Medulla oblongata (tissue), 1 donor: ENCODE measurements around the gene NPEPL1.
"Not testable (repeated sequence)": the region's sequence is repeated elsewhere in the genome, so short reads cannot be mapped to it uniquely, and the experiment has no call there.

ENCODE experiments used
- DNase-seq: peaks from one replicate; pipeline ENCODE4 v3.0.0-alpha.2; 2015; ENCODE audit errors: extremely low spot score

The NPEPL1 gene

DNA sequence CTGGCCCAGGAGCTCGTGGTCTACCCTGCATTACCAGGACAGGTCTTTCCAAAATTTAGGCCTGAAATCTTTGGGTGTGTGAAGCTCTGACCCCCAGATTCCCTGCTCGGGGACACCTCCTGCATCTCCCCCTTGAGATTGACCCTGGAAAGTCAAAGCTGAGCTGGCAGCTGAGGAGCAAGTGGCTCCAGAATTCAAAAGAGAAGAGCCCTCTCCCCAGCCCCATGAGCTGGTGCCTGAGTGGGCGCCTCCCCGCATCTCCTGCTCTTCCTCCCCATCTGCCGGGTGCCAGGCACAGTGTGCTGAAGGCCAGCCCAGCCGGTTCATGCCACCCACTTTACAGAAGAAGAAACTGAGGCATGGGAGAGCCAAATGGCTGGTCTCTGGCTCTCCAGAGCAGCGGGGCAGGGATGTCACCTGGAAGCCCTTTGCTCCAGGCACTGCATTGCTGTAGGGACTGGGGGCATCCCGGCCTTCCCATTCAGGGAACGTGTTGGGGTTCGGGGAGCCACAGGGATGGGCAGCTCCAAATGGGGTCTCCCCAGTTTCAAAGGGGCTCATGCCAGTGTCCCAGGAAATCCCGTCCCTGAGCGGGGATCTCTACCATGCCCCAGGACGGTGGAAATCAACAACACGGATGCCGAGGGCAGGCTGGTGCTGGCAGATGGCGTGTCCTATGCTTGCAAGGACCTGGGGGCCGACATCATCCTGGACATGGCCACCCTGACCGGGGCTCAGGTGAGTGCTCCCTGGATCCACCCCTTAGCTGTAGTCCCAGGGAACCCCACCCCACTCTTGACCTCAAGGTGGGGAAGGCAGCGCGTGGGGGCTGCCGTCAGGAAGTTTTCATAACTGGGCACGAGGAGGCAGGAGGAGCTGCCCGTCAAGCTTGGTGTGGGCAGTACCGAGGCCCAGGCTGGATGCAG, 20.5 kb downstream of the NPEPL1 start:
- DNase-seq = no peak

GRCh38 chr20:58713801-58714339, 21.3 kb downstream of the NPEPL1 start:
- DNase-seq = no peak

GRCh38 chr20:58714340-58714922, 21.8 kb downstream of the NPEPL1 start:
- no peak for DNase-seq

- DNase-seq = no peak
Measured at GRCh38 chr20:58714923-58715351, 22.3 kb downstream of the NPEPL1 start.

- no peak for DNase-seq
Measured at GRCh38 chr20:58715391-58715800, 22.8 kb downstream of the NPEPL1 start.

- no peak for DNase-seq
Measured at GRCh38 chr20:58715801-58716475, 23.3 kb downstream of the NPEPL1 start.

GRCh38 chr20:58716476-58717277, 24.1 kb downstream of the NPEPL1 start:
- peak; percentile 32 for DNase-seq

DNA sequence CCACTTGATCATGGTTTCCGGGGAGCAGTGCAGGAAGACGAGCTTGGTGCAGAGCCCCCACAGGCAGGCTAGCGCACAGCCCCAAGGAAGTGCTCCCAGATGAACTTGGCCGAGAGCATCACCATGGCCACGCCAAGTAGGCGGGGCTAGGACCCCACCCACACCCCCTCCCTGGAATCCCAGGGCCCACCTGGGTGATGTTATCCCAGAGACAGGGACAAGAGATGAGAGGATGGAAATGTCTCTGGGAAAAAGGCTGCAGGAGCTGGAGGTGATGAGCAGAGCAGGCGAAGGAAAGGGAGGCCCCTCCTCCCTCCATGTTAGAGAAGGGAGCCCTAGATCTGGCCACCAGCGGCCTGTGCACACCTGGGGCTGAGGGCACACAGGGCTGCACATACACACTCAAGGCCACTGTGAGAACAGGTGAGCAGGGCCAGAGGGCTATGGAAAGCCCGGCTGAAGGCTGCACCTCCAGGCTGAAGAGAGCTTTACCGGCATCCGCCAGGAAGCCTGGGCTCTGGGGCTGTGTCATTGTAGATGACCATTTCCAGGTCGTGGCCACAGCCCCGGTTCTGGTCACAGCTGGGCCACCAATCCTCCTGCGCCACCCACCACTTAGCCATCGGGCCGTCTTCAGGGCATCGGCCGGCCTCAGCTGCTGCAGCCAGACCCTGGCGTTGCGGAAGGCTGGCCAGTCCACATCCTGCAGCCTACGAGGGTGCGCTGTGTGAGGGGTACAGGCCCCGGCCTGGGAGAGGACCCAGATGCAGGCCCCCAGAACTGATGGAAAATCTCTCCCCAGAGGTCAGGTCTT, 24.9 kb downstream of the NPEPL1 start:
- DNase-seq = no peak

DNA sequence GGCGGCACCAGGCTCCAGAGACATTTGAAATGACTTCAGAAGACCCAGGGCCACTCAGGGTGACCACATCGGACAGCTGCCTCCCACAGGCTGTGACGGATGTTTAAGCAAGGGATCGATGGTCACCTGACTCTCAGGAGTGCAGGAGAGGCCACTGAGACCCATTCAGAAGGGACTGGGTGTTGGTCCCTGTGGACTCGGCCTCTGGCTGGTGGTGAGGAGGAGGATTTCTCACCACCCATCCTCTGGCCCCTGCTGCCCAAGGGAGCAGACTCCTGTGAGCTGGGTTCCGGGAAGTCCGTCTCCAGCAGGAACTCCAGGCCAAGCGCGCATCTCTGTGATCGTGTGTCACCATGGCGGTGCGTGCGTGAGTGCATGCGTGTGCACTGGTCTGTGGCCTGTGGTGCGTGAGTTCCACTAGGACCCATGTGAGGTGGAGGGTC, 25.5 kb downstream of the NPEPL1 start:
- no peak for DNase-seq

DNA sequence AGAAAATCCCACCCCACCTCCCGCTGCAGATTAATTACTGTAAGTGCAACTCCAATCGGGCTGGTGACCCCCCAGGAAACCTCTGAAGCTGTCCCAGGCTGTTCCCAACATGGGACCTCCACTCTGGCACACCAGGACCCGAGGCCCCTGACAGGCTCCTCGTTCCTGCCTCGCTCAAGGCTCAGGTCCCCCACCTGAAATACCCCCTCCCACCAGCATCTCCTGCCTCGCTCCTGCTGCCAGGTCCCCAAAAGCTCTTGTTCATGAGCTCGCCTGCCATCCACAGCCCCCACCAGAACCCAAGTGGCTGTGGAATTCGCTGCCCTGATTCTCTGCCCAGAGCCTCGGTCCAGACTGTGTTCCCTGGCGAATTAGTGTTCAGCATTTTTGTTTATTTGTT, 26.1 kb downstream of the NPEPL1 start:
- no peak for DNase-seq

DNA sequence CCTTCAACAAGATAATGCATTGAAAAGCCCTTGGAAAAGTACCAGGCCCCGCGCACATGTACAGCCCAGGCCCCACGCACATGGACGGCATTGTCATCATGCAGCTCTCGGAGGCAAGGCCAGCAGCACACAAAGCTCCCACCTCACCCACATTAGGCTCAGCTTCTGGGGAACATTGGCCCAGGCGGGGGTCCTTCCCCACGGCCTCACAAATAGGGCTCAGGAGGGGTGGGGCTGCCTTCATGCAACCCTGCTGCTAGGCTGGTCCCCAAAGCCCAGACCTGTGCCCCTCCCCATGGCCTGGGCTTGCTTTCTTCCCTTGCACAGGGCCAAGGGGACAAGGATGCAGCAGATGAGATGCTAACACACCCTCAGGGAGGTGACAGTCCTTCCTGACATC, 26.7 kb downstream of the NPEPL1 start:
- peak; percentile 23 for DNase-seq

GRCh38 chr20:58719971-58720371, 27.4 kb downstream of the NPEPL1 start:
- DNase-seq = no peak

DNA sequence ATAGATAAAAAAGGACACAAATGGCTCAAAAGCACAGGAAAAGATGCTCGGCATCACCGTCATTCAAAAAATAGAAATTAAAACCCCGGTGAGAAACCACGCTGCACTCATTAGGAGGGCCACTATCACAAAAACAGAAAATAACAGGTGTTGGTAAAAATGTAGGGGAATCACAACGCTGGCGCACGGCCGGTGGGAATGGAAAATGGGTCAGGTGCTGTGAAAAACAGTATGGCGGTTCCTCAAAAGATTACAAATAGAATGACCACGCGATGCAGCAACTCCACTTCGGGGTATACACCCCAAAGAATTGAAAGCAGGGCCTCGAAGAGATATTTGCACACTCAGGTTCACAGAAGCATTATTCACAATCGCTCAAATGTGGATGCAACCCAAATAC, 28.3 kb downstream of the NPEPL1 start:
- no peak for DNase-seq

GRCh38 chr20:58721951-58722778, 29.6 kb downstream of the NPEPL1 start:
- no peak for DNase-seq

DNA sequence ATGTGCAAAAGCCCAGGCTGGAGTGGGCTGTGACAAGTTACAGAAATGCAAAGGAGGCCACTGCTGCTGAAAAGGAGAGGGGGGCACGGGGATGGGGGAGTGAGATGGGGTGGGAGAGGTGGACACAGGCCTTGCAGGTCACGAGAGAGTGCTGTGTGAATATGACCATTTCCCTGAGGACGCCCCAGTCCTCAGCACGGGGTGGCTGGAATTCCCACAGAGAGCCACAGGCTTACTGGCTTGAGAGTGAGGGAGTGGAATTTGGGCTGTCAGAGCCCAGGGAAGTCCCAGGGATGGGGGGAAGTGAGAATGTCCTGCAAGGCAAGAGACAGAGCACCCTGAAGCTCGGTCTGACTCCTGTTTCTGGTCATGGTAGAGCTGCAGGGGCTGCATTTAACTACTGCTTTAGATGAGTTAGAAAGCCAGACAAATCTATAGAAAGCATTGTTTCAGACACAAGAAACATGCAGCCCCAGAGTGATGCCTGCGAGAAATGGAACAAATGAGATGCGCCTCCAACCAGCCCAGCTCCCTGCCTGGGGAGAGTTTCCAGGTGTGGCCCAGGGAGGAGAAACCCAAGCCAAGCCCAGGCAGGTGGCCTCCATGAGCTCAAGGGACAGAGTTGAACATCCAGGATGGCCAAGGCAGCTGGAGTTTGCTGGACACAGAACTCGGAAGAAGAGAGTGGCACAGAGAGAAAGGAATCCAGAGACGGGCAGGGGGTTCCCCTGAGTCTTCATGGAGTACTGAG, 30.5 kb downstream of the NPEPL1 start:
- DNase-seq = no peak

- DNase-seq = no peak
Measured at GRCh38 chr20:58723628-58723984, 31.0 kb downstream of the NPEPL1 start.

DNA sequence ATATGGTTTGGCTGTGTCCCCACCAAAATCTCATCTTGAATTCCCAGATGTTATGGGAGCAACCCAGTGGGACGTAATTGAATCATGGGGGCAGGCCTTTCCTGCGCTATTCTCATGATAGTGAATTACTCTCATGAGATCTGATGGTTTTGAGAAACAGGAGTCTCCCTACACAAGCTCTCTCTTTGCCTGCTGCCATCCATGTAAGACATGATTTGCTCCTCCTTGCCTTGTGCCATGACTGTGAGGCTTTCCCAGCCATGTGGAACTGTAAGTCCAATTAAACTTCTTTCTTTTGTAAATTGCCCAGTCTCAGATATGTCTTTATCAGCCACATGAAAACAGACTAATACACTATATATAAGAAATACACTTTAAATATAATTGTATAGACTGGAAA, 33.6 kb downstream of the NPEPL1 start:
- DNase-seq = not testable (repeated sequence)

DNA sequence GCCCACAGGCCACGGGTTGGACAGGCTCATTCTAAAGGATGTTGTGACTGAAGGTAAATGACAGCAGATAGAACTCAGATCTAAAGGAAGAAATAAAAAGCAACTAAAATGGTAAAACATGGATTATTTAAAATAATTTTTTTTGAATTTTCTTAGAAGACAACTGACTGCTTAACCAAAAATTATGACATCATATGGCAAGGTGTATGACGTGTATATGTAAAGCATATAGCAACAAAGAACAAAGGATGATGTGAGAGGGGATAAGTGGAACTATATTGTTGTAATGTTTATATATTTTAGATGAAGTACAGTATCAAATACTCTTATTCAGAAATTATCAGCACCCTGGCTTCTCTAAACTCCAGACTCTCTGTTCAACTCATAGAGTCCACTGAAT, 38.6 kb downstream of the NPEPL1 start:
- no peak for DNase-seq

GRCh38 chr20:58737198-58737597, 44.6 kb downstream of the NPEPL1 start:
- DNase-seq = no peak
